Gastroesophageal sphincter (tissue), 4 donors: Measurements from ENCODE around the gene DRGX. TPM values are rescaled to one million over a fixed set of nuclear protein-coding genes. Genes with fewer than 3 reads are reported as not detected.

Experiments
- ATAC-seq: fragments of 150-250 bp; one replicate; pipeline ENCODE4 v1.9.1; 2016; ENCODE audit warnings: mild to moderate bottlenecking, moderate library complexity
- H3K27ac ChIP-seq, 4 donors: fragments of 200-600 bp; sonication (generic) in 3 of 4; 1 replicate in 3 of 4; 2 replicates in 1 of 4; pipeline ENCODE4 v1.5.1; 2016 to 2019
- H3K27me3 ChIP-seq: fragments of 200-600 bp; sonication (generic); one replicate; pipeline ENCODE4 v1.5.1; 2019
- H3K36me3 ChIP-seq, 2 donors: fragments of 200-600 bp; sonication (generic); one replicate each; pipeline ENCODE4 v1.5.1; 2019; ENCODE audit warnings: control low read depth in 1 of 2
- H3K4me1 ChIP-seq, 3 donors: fragments of 200-600 bp; sonication (generic); 1 replicate in 2 of 3; 2 replicates in 1 of 3; pipeline ENCODE4 v1.5.1; 2016 to 2019; ENCODE audit warnings: control low read depth in 2 of 3
- H3K4me3 ChIP-seq, 2 donors: fragments of 200-600 bp; sonication (generic); one replicate each; pipeline ENCODE4 v1.5.1; 2019; ENCODE audit warnings: mild to moderate bottlenecking in 1 of 2, moderate library complexity in 1 of 2
- H3K9me3 ChIP-seq, 3 donors: fragments of 200-600 bp; sonication (generic); one replicate each; pipeline ENCODE4 v1.5.1; 2017 to 2019; ENCODE audit warnings: control low read depth in 2 of 3
- CTCF ChIP-seq, 4 experiments: fragments of 200-600 bp in 2 of 4; fragments of 450-650 bp in 2 of 4; sonication (generic) in 1 of 4; IDR thresholded peaks; one replicate each; pipeline ENCODE4 v1.5.1; 2017 to 2019; ENCODE audit warnings: antibody characterized with exemption in 4 of 4, mild to moderate bottlenecking in 2 of 4, moderate library complexity in 2 of 4
- EP300 ChIP-seq: sonication (generic); formaldehyde crosslinking; IDR thresholded peaks from one replicate; pipeline ENCODE4 v1.6.1; 2017; ENCODE audit warnings: antibody characterized with exemption, mild to moderate bottlenecking
- POLR2A ChIP-seq, 2 donors: fragments of 450-650 bp; IDR thresholded peaks; one replicate each; pipeline ENCODE4 v1.6.1; 2017; ENCODE audit warnings: antibody characterized with exemption in 2 of 2, mild to moderate bottlenecking in 2 of 2, moderate library complexity in 1 of 2
- POLR2AphosphoS5 ChIP-seq: sonication (generic); formaldehyde crosslinking; IDR thresholded peaks from one replicate; pipeline ENCODE4 v1.6.1; 2017; ENCODE audit warnings: antibody characterized with exemption
- WGBS, 2 donors: methylation state at CpG; one replicate each; pipeline ENCODE4 v1.1.5; 2018; ENCODE audit warnings: low coverage in 1 of 2; 5-methylcytosine and 5-hydroxymethylcytosine counted together
- total RNA-seq, 4 donors: library from RNA; depleted of rRNA; stranded (reverse); fragments of >200 nt; gene quantifications; one replicate each; pipeline ENCODE4 v1.1.0, GENCODE V29; 2016

The DRGX gene
- total RNA-seq, 4 donors from 2014 or later, result not detected

GRCh38 chr10:49366460-49366859, 29.4 kb downstream of the DRGX start:
- ATAC-seq, result no peak
- WGBS, 2 donors, result 100% methylated on average over 1 to 2 of the region's 4 CpGs
- Histone ChIP-seq H3K27ac (no peak overlapping the region), H3K36me3 (no peaks in the 10 kb centered on the region), H3K4me1 (no peaks in the 10 kb centered on the region), H3K27me3 (peaks cover 6% of the 10 kb centered on the region), H3K4me3 (no peak overlapping the region), H3K9me3 (no peaks in the 10 kb centered on the region)
- no peak for TF ChIP-seq POLR2AphosphoS5
- no peak for TF ChIP-seq EP300
- no peak for TF ChIP-seq CTCF (IDR thresholded peaks at IDR 0.05)
- TF ChIP-seq POLR2A (IDR thresholded peaks at IDR 0.05), result no peak

DNA sequence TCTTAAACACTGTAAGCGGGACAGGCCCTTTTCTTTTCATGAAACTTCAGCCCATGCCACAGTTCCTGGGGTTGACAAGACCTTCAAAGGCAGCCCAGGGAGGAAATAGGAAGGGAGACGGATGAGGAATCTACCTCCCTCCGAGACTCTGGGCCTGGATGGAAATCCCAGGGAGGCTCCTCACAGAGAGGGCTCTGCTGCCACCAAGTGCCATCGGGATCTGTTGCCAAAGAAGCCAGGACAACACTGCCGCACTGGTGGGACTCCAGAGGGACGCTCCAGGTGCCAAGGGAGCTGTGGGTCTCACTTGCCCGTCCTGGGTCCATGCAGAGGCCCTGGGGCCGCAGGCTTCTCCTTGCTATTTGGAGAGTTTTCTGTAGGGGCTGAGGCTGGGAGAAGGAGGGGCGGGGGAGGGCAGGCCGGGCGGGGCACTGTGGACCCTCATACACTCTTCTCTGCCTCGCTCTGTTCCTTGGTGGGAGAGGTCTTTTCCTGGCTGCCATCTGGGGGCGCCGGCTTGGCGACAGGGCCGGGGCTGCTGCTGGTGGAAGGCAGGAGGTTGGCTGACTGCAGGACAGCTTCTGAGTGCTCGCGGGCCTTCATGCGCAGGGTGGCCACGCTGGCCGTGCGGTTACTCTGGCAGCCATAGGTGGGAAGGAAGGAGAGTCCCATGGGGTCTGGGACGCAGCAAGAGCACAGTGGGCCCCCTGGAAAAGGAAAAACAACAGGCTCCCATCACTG, 30.0 kb downstream of the DRGX start:
- Histone ChIP-seq H3K4me3 (no peak overlapping the region), H3K9me3 (no peaks in the 10 kb centered on the region), H3K36me3 (no peaks in the 10 kb centered on the region), H3K4me1 (no peaks in the 10 kb centered on the region), H3K27ac (no peak overlapping the region), H3K27me3 (peaks cover 7% of the 10 kb centered on the region)
- no peak for TF ChIP-seq EP300
- WGBS, 2 donors, result 62 to 67% methylated on average over 1 to 3 of the region's 23 CpGs
- ATAC-seq, result no peak

- Histone ChIP-seq H3K27me3 (peaks cover 12% of the 10 kb centered on the region), H3K27ac (no peak overlapping the region), H3K9me3 (no peaks in the 10 kb centered on the region), H3K36me3 (no peaks in the 10 kb centered on the region), H3K4me3 (no peak overlapping the region), H3K4me1 (no peaks in the 10 kb centered on the region)
- no peak for ATAC-seq
- 71 to 89% methylated on average over 1 of the region's 3 CpGs for WGBS, 2 donors
- TF ChIP-seq POLR2AphosphoS5, result no peak
- no peak for TF ChIP-seq EP300
- TF ChIP-seq POLR2A (IDR thresholded peaks at IDR 0.05), result no peak
- no peak for TF ChIP-seq CTCF (IDR thresholded peaks at IDR 0.05)
Measured at GRCh38 chr10:49365275-49365674, 30.6 kb downstream of the DRGX start.

- ATAC-seq, result no peak
- no peaks in the 10 kb centered on the region for H3K9me3 ChIP-seq
- TF ChIP-seq EP300 (no peak), POLR2A (IDR thresholded peaks at IDR 0.05) (no peak), CTCF (IDR thresholded peaks at IDR 0.05) (no peak), POLR2AphosphoS5 (no peak)
- H3K27me3 ChIP-seq, result peaks cover 14% of the 10 kb centered on the region
- no peaks in the 10 kb centered on the region for H3K4me1 ChIP-seq
- H3K36me3 ChIP-seq, result no peaks in the 10 kb centered on the region
- 70 to 89% methylated on average over 5 to 7 of the region's 8 CpGs for WGBS, 2 donors
- H3K4me3 ChIP-seq, result no peak overlapping the region
- H3K27ac ChIP-seq, result no peak overlapping the region
Measured at GRCh38 chr10:49364747-49365146, 31.1 kb downstream of the DRGX start.

DNA sequence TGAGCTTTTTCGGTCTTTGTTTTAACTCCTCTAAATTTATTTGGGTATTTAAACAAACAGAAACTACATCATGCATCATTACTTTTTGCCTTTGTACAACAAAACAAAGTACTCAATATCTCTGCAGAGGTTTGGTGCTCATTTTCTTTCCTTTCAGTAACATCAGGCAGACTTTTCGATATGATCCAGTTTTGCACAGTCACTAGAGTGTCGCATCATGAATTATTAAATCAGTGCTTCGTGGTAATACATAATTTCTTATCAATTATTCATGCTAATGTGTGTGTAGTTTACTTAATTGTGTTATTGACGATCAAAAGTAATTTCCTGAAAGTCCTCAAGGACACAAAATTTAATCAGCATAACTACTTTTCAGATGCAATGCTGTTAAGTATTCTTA, 31.8 kb downstream of the DRGX start:
- no peak for TF ChIP-seq POLR2AphosphoS5
- TF ChIP-seq CTCF (IDR thresholded peaks at IDR 0.05), result no peak
- no peak for TF ChIP-seq EP300
- TF ChIP-seq POLR2A (IDR thresholded peaks at IDR 0.05), result no peak
- no peak overlapping the region for H3K4me3 ChIP-seq
- no peak overlapping the region for H3K27ac ChIP-seq
- ATAC-seq, result no peak
- WGBS, 2 donors, result 81 to 82% methylated on average over 5 of the region's 5 CpGs
- peaks cover 17% of the 10 kb centered on the region for H3K27me3 ChIP-seq
- H3K36me3 ChIP-seq, result no peaks in the 10 kb centered on the region
- no peaks in the 10 kb centered on the region for H3K4me1 ChIP-seq
- H3K9me3 ChIP-seq, result no peaks in the 10 kb centered on the region
